HG02973 (cell line): ENCODE results near the gene CFAP97D2.
"Not testable (repeated sequence)": the region's sequence is repeated elsewhere in the genome, so short reads cannot be mapped to it uniquely, and the experiment has no call there.

Experiments
- ATAC-seq: cut with Tn5 transposase; IDR thresholded peaks from one replicate; pipeline ENCODE4 v1.9.1; 2021; ENCODE audit warnings: moderate library complexity; ENCODE audit not compliant: unreplicated experiment

The CFAP97D2 gene

GRCh38 chr13:114198556-114198955 is 19.5 kb downstream of the CFAP97D2 start:
- no peak for ATAC-seq

- ATAC-seq = not testable (repeated sequence)
Observed at GRCh38 chr13:114199526-114199925, 20.5 kb downstream of the CFAP97D2 start.

GRCh38 chr13:114199954-114200353 is 20.9 kb downstream of the CFAP97D2 start:
- no peak for ATAC-seq

GRCh38 chr13:114200399-114200911 is 21.4 kb downstream of the CFAP97D2 start:
- ATAC-seq = no peak

GRCh38 chr13:114202581-114202980 is 23.5 kb downstream of the CFAP97D2 start:
- ATAC-seq = no peak

DNA sequence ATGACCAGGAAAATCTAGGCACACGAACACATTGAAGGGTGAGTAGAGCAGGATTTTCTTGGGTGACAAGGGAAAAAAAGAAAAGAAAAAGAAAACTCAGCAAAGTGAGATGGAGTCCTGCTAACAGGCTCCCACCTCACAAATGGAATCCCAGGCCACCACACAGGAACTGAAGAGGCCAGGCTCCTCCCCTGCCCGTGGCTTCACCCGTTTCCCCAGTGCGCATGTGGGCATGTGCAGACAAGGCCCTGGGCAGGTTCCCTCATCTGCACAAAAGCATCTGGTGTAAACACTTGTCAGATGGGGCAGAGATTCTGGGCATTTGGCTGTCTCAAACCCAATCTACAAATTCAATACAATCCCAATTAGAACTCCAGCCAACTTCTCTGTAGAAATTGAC is 24.5 kb downstream of the CFAP97D2 start:
- no peak for ATAC-seq

GRCh38 chr13:114204894-114205293 is 25.8 kb downstream of the CFAP97D2 start:
- ATAC-seq = no peak

DNA sequence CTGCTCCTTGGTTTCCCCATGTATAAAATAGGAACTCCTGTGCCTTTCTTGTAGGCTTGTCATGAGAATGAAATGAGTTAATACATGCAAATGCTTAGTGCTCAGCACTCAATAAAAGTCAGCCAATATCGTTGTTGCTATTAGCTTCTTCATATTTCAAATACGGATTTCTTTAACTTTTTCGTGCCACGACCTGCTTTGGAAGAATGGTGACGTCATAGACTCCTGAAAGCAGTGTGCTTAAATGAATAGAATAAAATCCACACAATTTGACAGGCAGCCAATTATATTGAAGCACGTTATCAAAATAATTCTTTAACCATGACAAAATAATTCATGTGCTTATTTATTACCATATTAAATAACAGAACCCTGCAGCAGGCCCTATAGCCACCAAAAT is 29.1 kb downstream of the CFAP97D2 start:
- ATAC-seq = no peak

DNA sequence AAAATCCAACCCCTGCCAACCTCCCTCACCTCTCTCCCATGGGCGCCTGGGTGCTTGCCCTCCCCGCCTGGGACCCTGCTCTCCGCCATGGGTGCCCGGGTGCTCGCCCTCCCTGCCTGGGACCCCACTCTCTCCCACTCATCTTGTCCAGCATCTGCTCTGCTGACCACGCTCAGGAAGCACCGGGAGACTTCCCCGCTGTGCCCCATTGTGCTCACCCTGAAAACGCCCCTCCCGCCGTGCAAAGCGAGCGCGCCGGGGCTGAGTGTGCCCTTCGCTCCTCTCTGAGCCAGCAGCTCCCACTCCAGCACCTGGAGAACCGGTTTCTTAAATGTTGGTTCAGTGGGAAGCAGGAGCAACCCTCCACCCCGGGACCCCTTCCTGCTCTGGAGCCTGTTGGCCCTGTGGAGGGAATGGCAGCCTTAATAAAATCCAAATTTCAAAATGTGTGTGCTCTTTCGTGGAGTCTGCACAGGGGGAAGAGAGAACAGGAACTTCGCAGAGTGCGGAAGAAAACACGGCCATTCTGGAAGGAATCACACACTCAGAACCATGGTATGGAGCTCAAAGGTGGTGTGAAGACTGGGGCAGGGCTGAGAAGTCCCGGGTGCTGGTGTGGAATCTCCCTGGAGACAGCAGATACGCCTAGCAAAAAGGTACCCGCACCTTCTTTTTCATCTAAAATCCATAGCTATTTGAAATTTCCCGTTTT is 32.5 kb downstream of the CFAP97D2 start:
- ATAC-seq = no peak

- ATAC-seq = no peak
Observed at GRCh38 chr13:114212158-114212495, 33.1 kb downstream of the CFAP97D2 start.

- no peak for ATAC-seq
Observed at GRCh38 chr13:114213980-114214379, 34.9 kb downstream of the CFAP97D2 start.

GRCh38 chr13:114219392-114219791 is 40.3 kb downstream of the CFAP97D2 start:
- no peak for ATAC-seq

DNA sequence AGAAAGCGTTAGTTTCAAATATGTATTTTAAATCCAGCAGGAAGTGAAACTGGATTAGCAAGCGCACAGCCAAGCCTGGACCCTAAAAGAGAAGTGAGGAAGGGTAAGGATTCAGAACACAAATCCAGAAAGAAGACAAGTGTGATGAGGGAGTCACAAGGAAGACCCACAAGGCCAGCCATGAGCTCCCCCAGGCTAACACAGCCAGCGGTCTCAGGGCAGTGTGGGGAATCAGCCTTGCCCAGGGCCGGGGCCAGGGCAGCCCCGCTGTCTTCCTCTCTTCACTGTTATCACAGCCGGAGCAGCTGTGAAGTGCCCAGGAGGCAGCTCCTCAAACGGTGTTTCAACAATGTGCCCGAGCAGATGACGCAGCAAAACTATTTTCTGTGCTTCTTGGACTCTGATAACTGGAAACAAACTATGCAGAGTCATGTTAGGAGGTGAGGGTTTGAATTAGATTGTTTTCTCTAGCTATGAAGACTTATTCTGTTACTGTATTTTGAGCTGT is 43.5 kb downstream of the CFAP97D2 start:
- no peak for ATAC-seq

GRCh38 chr13:114224201-114224600 is 45.1 kb downstream of the CFAP97D2 start:
- no peak for ATAC-seq

DNA sequence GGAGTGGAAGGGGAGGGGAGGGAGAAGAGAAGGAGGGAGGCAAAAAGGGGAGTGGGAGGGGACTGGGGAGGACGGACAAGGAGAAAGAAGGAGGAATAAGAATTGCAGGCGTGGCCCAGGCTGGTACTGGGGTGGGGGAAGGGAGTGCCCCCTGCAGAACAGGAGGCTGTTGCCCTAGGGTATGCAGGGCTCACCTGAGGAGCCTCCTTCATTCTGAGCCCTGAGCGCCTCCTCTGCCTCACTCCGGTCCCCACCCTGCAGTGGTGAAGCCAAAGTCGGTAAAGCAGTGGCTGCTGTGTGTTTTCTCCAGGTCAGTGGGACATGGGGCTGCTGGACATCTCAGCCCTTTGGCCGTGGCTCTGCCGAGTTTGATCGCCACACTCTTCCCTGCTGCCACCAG is 46.6 kb downstream of the CFAP97D2 start:
- ATAC-seq = no peak

GRCh38 chr13:114226088-114226487 is 47.0 kb downstream of the CFAP97D2 start:
- ATAC-seq = no peak

DNA sequence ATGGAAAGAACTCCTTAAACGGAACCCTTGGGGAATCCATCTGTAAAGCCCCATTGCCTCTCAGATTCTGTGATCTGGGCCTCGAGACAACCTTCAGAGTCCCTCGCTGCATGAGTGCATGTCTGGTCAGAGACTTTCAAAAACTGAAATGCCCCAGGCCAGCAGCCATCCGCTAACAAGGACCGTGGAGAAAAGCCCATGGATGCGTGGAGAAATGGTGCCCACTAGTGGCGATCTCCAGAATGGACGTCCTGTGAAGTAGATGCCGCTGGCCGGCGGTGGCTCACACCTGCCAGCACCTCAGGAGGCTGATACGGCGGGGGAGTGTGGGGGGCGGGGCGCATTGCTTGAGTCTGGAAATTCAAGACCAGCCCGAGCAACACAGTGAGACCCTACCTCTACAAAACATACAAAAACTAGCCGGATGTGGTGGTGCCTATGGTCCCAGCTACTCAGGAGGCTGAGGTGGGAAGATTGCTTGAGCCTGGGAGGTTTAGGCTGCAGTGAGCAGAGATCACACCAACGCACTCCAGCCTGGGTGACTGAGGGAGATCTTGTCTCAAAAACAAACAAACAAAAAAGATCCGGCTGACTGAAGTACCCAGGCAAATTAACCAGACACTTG is 47.8 kb downstream of the CFAP97D2 start:
- peak; percentile 77 for ATAC-seq

DNA sequence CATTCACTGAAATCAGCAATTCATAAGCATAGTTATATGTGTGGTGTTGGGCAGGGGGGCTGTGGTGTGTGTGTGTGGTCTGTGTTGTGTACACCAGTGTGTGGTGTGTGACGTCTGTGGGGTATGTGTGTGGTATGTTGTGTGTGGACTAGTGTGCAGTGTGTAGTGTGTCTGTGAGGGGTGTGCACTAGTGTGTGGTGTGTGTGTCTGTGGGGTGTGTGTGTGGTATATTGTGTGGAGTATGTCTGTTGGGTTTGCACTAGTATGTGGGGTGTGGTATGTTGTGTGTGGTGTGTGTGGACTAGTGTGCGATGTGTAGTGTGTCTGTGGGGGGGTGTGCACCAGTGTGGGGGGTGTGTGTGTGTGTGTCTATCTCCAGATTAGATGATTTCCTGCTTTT is 48.5 kb downstream of the CFAP97D2 start:
- ATAC-seq = no peak

GRCh38 chr13:114228176-114228575 is 49.1 kb downstream of the CFAP97D2 start:
- ATAC-seq = no peak

DNA sequence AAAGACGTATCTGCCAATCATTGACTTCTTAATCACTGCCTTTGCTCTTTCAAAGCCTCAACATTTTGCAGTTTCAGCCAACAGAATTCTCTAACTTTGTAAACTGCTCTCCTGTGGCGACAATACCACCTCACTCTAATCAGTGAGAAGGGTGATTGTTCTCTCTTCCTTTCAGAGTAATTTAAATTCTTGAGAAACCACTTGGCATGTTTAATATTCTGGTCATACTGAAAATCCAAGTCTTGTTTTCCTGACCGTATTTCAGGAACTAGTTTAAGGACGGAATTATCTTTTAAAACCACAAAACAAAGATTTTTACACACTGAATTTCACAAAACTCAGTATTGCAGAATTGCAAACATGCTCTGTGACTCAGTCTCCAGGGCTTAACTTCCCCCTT is 50.4 kb downstream of the CFAP97D2 start:
- no peak for ATAC-seq

DNA sequence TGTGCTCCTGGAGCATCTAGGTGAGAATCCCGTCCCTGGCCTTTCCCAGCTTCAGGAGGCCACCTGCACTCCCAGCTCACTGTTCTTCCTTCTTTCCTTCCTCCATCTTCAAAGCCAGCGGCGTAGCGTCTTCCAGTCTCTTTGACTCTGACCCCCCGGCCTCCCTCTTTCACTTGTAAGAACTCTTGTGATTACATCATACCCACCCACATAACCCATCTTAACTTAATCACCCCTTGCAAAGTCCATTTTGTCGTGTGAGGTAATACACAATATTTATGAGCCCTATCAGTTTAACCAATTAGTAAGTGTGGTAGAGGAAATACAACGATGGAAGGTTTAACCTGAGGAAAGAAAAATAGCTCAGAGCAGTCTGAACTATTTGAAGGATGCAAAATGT is 51.1 kb downstream of the CFAP97D2 start:
- ATAC-seq = no peak

- no peak for ATAC-seq
Observed at GRCh38 chr13:114230575-114230974, 51.5 kb downstream of the CFAP97D2 start.
